A673 (cell line): Measurements from ENCODE around the gene PCNA. TPM values are rescaled to one million over a fixed set of nuclear protein-coding genes. Genes with fewer than 3 reads are reported as not detected.

Experiments used
- BruUV-seq: library from RNA; stranded (reverse); fragments of 400-500 nt; replicated peaks from 2 replicates; lab custom pipeline; 2021; lab: Mats Ljungman, UMichigan
- CTCF ChIA-PET: fragments of 300-600 bp; sonication (Branson Sonifier 250); formaldehyde crosslinking; loops from one replicate; lab custom pipeline; 2022; ENCODE audit warnings: antibody characterized with exemption; lab: Charles Lee
- POLR2A ChIA-PET: fragments of 300-600 bp; sonication (Branson Sonifier 250); formaldehyde crosslinking; loops from one replicate; lab custom pipeline; 2022; ENCODE audit warnings: antibody characterized with exemption; ENCODE audit not compliant: low non-redundant PET; lab: Charles Lee
- DNase-seq: peaks from one replicate; pipeline ENCODE4 v3.0.0-alpha.2; 2015; ENCODE audit warnings: low spot score
- H3K27ac ChIP-seq: fragments of 200-600 bp; sonication (generic); 2 replicates; pipeline ENCODE4 v1.5.1; 2016; ENCODE audit warnings: mixed run types, low read depth, mild to moderate bottlenecking, mixed read lengths, antibody characterized with exemption, low read length; ENCODE audit not compliant: poor library complexity, severe bottlenecking
- H3K27me3 ChIP-seq: fragments of 200-600 bp; sonication (generic); replicated peaks from 2 replicates; pipeline ENCODE4 v1.6.1; 2017; ENCODE audit warnings: mixed run types, low read depth, mild to moderate bottlenecking, mixed read lengths, antibody characterized with exemption, low read length; ENCODE audit not compliant: insufficient read depth, poor library complexity
- H3K36me3 ChIP-seq: fragments of 200-600 bp; sonication (generic); 2 replicates; pipeline ENCODE4 v1.6.1; 2016; ENCODE audit warnings: mixed run types, mild to moderate bottlenecking, mixed read lengths, antibody characterized with exemption, low read length; ENCODE audit not compliant: insufficient read depth, poor library complexity, severe bottlenecking
- H3K4me1 ChIP-seq: fragments of 200-600 bp; sonication (generic); 2 replicates; pipeline ENCODE4 v1.6.1; 2017; ENCODE audit warnings: mixed run types, mild to moderate bottlenecking, mixed read lengths, antibody characterized with exemption, low read length; ENCODE audit not compliant: insufficient read depth, poor library complexity, severe bottlenecking
- H3K4me3 ChIP-seq: fragments of 200-600 bp; sonication (generic); 2 replicates; pipeline ENCODE4 v1.5.1; 2016; ENCODE audit warnings: low read depth, mixed run types, mild to moderate bottlenecking, mixed read lengths, low read length; ENCODE audit not compliant: poor library complexity, severe bottlenecking
- H3K9me3 ChIP-seq: fragments of 200-600 bp; sonication (generic); 2 replicates; pipeline ENCODE4 v1.6.1; 2016; ENCODE audit warnings: mixed run types, low read depth, mild to moderate bottlenecking, mixed read lengths, antibody characterized with exemption, low read length; ENCODE audit not compliant: poor library complexity, severe bottlenecking
- EZH2 ChIP-seq: fragments of 200-600 bp; sonication (generic); IDR thresholded peaks from 2 replicates; pipeline ENCODE4 v1.6.1; 2017; ENCODE audit warnings: borderline replicate concordance, low read depth, mild to moderate bottlenecking, mixed read lengths, antibody characterized with exemption, low read length; ENCODE audit not compliant: poor library complexity, severe bottlenecking
- intact Hi-C: fragments of 100-400 bp; cut with micrococcal nuclease; formaldehyde crosslinking; loops from one replicate; pipeline ENCODE4 v1.10.0; 2022; ENCODE audit not compliant: unreplicated experiment
- total RNA-seq: library from RNA; stranded (reverse); gene quantifications from 2 replicates; pipeline ENCODE4 v1.2.3, GENCODE V29; 2021
- TF ChIP-seq, protein P1 (sequence below): fragments of 300-800, 200-600 bp; sonication (generic); conservative IDR thresholded peaks from 2 replicates; pipeline ENCODE4 v1.5.1; 2017; ENCODE audit warnings: low read depth, mild to moderate bottlenecking, antibody characterized with exemption, low read length, moderate library complexity, mixed read lengths

The PCNA gene
- total RNA-seq, 1 experiment from 2014 or later: 397 TPM

DNA sequence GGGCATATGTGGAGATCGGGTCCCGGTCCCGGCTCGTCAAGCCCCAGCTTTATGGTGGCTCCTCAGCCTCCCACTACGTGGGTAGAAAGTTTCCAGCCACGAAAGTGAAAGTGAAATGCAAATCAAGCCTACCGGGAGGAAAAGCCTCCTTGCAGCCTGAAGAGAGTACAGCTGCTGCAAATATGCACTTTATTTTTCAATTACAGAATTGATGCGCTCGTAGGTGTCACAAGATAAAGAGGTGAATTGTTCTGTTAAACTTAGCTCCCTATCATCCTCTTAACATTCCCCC, 373 bp upstream of the PCNA start:
- no peaks in the 10 kb centered on the region for H3K9me3 ChIP-seq
- no peak for DNase-seq
- H3K4me1 ChIP-seq: peaks cover 21% of the 10 kb centered on the region
- ChIA-PET POLR2A (interaction anchor here (0.7 kb wide), 1 partner anchor 72 kb away, joined by 3 read pairs; no protein-coding TSS in a partner anchor), CTCF (no interaction called here)
- no peaks in the 10 kb centered on the region for H3K27me3 ChIP-seq
- intact Hi-C loops: no loop called here
- TF ChIP-seq, protein P1, sequence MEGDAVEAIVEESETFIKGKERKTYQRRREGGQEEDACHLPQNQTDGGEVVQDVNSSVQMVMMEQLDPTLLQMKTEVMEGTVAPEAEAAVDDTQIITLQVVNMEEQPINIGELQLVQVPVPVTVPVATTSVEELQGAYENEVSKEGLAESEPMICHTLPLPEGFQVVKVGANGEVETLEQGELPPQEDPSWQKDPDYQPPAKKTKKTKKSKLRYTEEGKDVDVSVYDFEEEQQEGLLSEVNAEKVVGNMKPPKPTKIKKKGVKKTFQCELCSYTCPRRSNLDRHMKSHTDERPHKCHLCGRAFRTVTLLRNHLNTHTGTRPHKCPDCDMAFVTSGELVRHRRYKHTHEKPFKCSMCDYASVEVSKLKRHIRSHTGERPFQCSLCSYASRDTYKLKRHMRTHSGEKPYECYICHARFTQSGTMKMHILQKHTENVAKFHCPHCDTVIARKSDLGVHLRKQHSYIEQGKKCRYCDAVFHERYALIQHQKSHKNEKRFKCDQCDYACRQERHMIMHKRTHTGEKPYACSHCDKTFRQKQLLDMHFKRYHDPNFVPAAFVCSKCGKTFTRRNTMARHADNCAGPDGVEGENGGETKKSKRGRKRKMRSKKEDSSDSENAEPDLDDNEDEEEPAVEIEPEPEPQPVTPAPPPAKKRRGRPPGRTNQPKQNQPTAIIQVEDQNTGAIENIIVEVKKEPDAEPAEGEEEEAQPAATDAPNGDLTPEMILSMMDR: no peak
- TF ChIP-seq EZH2: no peak
- H3K27ac ChIP-seq: peak overlapping the region; percentile 95
- peak overlapping the region; percentile 71 for H3K4me3 ChIP-seq
- BruUV-seq: no TSS peak
- H3K36me3 ChIP-seq: peaks cover 39% of the 10 kb centered on the region

DNA sequence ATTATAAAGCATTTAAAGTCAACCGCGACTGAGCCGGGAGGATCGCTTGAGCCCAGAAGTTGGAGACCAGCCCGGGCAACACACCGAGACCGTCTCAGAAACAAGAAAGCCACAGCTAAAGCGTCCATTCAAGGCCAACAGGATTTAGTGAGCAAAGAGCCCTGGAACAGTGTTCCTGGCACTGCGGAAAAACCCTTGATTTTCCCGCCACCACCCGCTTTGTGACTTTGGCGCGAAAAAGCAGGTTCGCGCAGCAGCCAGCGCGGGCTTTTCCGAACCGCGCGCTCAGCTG, 669 bp downstream of the PCNA start:
- peak overlapping the region; percentile 71 for H3K4me3 ChIP-seq
- CTCF ChIA-PET: no interaction called here
- no peaks in the 10 kb centered on the region for H3K9me3 ChIP-seq
- intact Hi-C loops: loop anchor here (2.0 kb wide), 1 partner anchor 74 kb away; no protein-coding TSS in a partner anchor
- H3K4me1 ChIP-seq: peaks cover 21% of the 10 kb centered on the region
- H3K27me3 ChIP-seq: no peaks in the 10 kb centered on the region
- TF ChIP-seq, protein P1: no peak
- no peak for TF ChIP-seq EZH2
- peak overlapping the region; percentile 95 for H3K27ac ChIP-seq
- H3K36me3 ChIP-seq: peaks cover 49% of the 10 kb centered on the region
- BruUV-seq: no TSS peak
- POLR2A ChIA-PET: no interaction called here
- no peak for DNase-seq

DNA sequence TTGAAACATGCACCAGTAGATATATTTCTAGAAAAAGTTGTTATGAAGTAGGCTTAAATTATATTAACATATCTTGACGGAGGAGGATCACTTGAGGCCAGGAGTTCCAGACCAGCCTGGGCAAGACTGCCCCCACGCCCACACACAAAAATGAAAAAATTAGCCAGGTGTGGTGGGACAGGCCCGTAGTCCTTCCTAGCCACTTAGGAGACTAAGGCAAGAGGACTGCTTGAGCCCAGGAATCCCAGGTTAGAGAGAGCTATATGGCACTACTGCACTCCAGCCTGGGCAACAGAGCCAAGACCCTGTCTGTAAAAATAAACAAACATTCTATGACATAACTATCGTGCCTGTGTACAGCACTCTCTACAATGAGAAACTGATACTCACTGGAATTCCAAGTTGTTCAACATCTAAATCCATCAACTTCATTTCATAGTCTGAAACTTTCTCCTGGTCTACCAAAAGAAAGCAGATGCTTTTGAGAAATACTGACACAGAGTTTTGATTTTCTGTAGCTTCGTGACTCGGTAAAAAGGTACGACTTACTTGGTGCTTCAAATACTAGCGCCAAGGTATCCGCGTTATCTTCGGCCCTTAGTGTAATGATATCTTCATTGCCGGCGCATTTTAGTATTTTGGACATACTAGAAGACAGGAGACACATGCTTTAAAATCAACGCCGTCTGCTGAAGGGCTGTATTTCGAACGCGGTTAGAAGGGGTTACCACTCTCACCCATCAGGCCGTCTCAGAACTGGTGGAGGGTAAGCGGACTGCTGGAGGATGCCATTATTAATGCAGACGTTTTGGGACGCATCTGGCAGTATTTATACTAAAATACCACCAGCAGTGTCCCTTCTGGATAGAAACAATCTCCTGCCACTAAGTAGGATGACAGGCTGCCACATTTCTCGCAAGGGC, 1.3 kb downstream of the PCNA start:
- peaks cover 51% of the 10 kb centered on the region for H3K36me3 ChIP-seq
- H3K27ac ChIP-seq: peak overlapping the region; percentile 95
- ChIA-PET POLR2A (no interaction called here), CTCF (no interaction called here)
- peaks cover 24% of the 10 kb centered on the region for H3K4me1 ChIP-seq
- TF ChIP-seq, protein P1: no peak
- TF ChIP-seq EZH2: no peak
- H3K9me3 ChIP-seq: no peaks in the 10 kb centered on the region
- no peaks in the 10 kb centered on the region for H3K27me3 ChIP-seq
- intact Hi-C loops: loop anchor here (2.0 kb wide), 1 partner anchor 74 kb away; no protein-coding TSS in a partner anchor
- no TSS peak for BruUV-seq
- no peak for DNase-seq
- peak overlapping the region; percentile 71 for H3K4me3 ChIP-seq
